Loucy (cell line): ENCODE measurements around the gene MOCS1.

Source experiments
- H2AFZ ChIP-seq: fragments of 200-600 bp; sonication (generic); 2 replicates; pipeline ENCODE4 v1.6.0; 2016; ENCODE audit warnings: antibody characterized with exemption, mild to moderate bottlenecking, low read length, moderate library complexity
- H3F3A ChIP-seq: fragments of 200-600 bp; 2 replicates; pipeline ENCODE4 v1.6.0; 2016; ENCODE audit warnings: antibody characterized with exemption, low read depth, mild to moderate bottlenecking
- H3K27me3 ChIP-seq: fragments of 200-600 bp; sonication (generic); 2 replicates; pipeline ENCODE4 v1.6.1; 2014; ENCODE audit warnings: low read length, mild to moderate bottlenecking; ENCODE audit not compliant: insufficient read depth, poor library complexity, severe bottlenecking
- H3K36me3 ChIP-seq: fragments of 200-600 bp; sonication (generic); 2 replicates; pipeline ENCODE4 v1.6.1; 2016; ENCODE audit warnings: low read length; ENCODE audit not compliant: insufficient read depth
- H3K4me1 ChIP-seq: fragments of 200-600 bp; sonication (generic); 2 replicates; pipeline ENCODE4 v1.5.1; 2014; ENCODE audit warnings: low read length, mild to moderate bottlenecking; ENCODE audit not compliant: insufficient read depth, poor library complexity, severe bottlenecking
- H3K4me2 ChIP-seq: fragments of 200-600 bp; sonication (generic); 2 replicates; pipeline ENCODE4 v1.6.0; 2014; ENCODE audit warnings: antibody characterized with exemption, low read length, low read depth, mild to moderate bottlenecking; ENCODE audit not compliant: poor library complexity, severe bottlenecking
- H3K4me3 ChIP-seq: fragments of 200-600 bp; sonication (generic); 2 replicates; pipeline ENCODE4 v1.5.1; 2014; ENCODE audit warnings: low read length, mild to moderate bottlenecking, mixed read lengths; ENCODE audit not compliant: poor library complexity, severe bottlenecking
- H3K79me2 ChIP-seq: fragments of 200-600 bp; sonication (generic); 2 replicates; pipeline ENCODE4 v1.6.1; 2014; ENCODE audit warnings: low read length; ENCODE audit not compliant: insufficient read depth
- H3K9ac ChIP-seq: fragments of 200-600 bp; sonication (generic); 2 replicates; pipeline ENCODE4 v1.6.0; 2014; ENCODE audit warnings: mild to moderate bottlenecking, low read depth, low read length, moderate library complexity; ENCODE audit not compliant: poor library complexity, severe bottlenecking
- H3K9me2 ChIP-seq: fragments of 200-600 bp; sonication (generic); replicated peaks from 2 replicates; pipeline ENCODE4 v1.6.1; 2016; ENCODE audit warnings: low read depth, low read length, mixed read lengths
- H3K9me3 ChIP-seq: fragments of 200-600 bp; sonication (generic); 2 replicates; pipeline ENCODE4 v1.6.1; 2014; ENCODE audit warnings: mild to moderate bottlenecking, antibody characterized with exemption, low read length, low read depth; ENCODE audit not compliant: insufficient read depth
- H4K20me1 ChIP-seq: fragments of 200-600 bp; sonication (generic); 2 replicates; pipeline ENCODE4 v1.6.0; 2014; ENCODE audit warnings: antibody characterized with exemption, low read length, mild to moderate bottlenecking; ENCODE audit not compliant: insufficient read depth, poor library complexity, severe bottlenecking
- EZH2phosphoT487 ChIP-seq: fragments of 200-600 bp; IDR thresholded peaks from 2 replicates; pipeline ENCODE4 v1.6.1; 2018; ENCODE audit warnings: antibody characterized with exemption, mild to moderate bottlenecking, moderate library complexity, borderline replicate concordance
- TF ChIP-seq, protein P1 (sequence below): fragments of 200-600 bp; sonication (generic); conservative IDR thresholded peaks from 2 replicates; pipeline ENCODE4 v1.5.1; 2014; ENCODE audit warnings: mild to moderate bottlenecking, antibody characterized with exemption, low read length

Gene MOCS1

DNA sequence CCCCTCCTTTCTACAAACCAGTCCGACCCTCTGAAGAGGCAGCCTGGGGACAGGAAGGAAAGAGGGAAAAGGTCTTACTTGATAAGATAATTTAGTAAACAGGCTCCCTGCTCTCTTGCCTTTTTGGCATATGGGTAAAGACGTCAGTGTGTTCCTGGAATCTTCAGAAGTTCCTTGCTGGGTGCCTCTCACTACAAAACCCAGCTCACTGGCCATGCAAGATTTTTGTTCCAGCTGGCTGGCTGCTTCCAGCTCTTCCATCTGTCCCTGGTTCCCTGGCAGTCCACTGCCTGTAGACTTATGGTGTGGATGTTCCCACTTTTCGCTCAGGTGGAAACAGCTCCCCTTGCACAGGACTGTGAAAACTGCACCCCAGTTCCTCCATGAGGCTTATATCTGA is 57.4 kb downstream of the MOCS1 start:
- H3K4me1 ChIP-seq, result no peaks in the 10 kb centered on the region
- H3K9ac ChIP-seq, result no peak overlapping the region
- no peaks in the 10 kb centered on the region for H3K79me2 ChIP-seq
- no peaks in the 10 kb centered on the region for H3F3A ChIP-seq
- H3K9me3 ChIP-seq, result no peaks in the 10 kb centered on the region
- H4K20me1 ChIP-seq, result no peaks in the 10 kb centered on the region
- no peak overlapping the region for H3K4me3 ChIP-seq
- no peak overlapping the region for H3K4me2 ChIP-seq
- H3K27me3 ChIP-seq, result no peaks in the 10 kb centered on the region
- H3K9me2 ChIP-seq, result no peaks in the 10 kb centered on the region
- TF ChIP-seq, protein P1, sequence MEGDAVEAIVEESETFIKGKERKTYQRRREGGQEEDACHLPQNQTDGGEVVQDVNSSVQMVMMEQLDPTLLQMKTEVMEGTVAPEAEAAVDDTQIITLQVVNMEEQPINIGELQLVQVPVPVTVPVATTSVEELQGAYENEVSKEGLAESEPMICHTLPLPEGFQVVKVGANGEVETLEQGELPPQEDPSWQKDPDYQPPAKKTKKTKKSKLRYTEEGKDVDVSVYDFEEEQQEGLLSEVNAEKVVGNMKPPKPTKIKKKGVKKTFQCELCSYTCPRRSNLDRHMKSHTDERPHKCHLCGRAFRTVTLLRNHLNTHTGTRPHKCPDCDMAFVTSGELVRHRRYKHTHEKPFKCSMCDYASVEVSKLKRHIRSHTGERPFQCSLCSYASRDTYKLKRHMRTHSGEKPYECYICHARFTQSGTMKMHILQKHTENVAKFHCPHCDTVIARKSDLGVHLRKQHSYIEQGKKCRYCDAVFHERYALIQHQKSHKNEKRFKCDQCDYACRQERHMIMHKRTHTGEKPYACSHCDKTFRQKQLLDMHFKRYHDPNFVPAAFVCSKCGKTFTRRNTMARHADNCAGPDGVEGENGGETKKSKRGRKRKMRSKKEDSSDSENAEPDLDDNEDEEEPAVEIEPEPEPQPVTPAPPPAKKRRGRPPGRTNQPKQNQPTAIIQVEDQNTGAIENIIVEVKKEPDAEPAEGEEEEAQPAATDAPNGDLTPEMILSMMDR, result no peak
- no peak for TF ChIP-seq EZH2phosphoT487
- H2AFZ ChIP-seq, result no peak overlapping the region
- no peaks in the 10 kb centered on the region for H3K36me3 ChIP-seq

DNA sequence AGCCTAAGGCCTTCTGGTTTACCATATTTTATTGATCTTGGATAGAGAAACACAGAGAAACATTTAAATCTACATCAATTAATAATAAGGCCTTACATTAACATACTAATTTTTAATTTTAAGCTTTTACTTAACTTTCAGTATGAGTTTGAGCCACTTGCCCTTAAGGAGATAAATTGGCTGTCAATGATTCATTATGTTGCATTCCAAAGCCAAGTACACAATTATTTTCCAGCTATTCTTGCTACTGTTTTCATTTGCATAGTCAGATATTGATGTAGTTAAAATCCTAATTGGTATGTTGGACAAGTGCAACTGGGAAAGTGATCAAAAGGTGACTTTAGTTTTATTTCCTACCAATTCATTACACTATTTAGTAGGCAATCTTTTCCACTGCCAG is 58.2 kb downstream of the MOCS1 start:
- Histone ChIP-seq H3K4me1 (no peaks in the 10 kb centered on the region), H3K4me2 (no peak overlapping the region), H3K9me2 (no peaks in the 10 kb centered on the region), H3K4me3 (no peak overlapping the region), H3K36me3 (no peaks in the 10 kb centered on the region), H4K20me1 (no peaks in the 10 kb centered on the region), H2AFZ (no peak overlapping the region), H3F3A (no peaks in the 10 kb centered on the region), H3K79me2 (no peaks in the 10 kb centered on the region), H3K9me3 (no peaks in the 10 kb centered on the region), H3K9ac (no peak overlapping the region), H3K27me3 (no peaks in the 10 kb centered on the region)
- TF ChIP-seq EZH2phosphoT487, result no peak
- TF ChIP-seq, protein P1, result no peak

DNA sequence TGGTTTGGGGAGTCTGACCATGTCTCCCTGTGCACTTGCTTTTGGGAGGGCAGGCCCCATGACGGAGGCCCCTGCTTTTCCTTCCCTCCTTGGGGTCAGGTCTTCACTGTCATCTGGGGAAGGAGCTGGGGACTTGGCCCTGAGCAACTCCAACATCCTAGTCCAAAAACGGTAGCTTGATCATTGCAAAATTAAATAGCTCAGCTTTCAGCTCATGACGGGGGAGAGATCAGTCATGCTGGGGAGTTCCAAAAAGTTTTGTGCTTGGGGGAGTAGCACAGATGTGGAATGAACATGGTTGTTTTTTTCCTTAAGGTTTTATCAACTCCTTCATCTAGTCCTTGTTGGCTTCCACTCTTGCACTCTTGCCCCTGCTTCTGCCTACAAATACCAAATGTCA is 60.8 kb downstream of the MOCS1 start:
- Histone ChIP-seq H3K9ac (no peak overlapping the region), H3K36me3 (no peaks in the 10 kb centered on the region)
- TF ChIP-seq EZH2phosphoT487, result no peak
- TF ChIP-seq, protein P1, result no peak

More for the DNA sequence above, 60.8 kb downstream of the MOCS1 start:
- no peak overlapping the region for H3K4me2 ChIP-seq
- H3F3A ChIP-seq, result no peaks in the 10 kb centered on the region
- no peaks in the 10 kb centered on the region for H4K20me1 ChIP-seq
- no peaks in the 10 kb centered on the region for H3K79me2 ChIP-seq
- H3K9me3 ChIP-seq, result no peaks in the 10 kb centered on the region
- no peak overlapping the region for H3K4me3 ChIP-seq
- no peaks in the 10 kb centered on the region for H3K27me3 ChIP-seq
- H3K9me2 ChIP-seq, result no peaks in the 10 kb centered on the region
- no peak overlapping the region for H2AFZ ChIP-seq
- no peaks in the 10 kb centered on the region for H3K4me1 ChIP-seq
